Adrenal gland (tissue), 12 donors: Measurements from ENCODE around the gene BHMT2. TPM values are rescaled to one million over a fixed set of nuclear protein-coding genes. Genes with fewer than 3 reads are reported as not detected.

Source experiments
- DNase-seq, 7 donors: peaks; one replicate each; pipeline ENCODE4 v3.0.0-alpha.2; 2019 to 2020
- H3K27ac ChIP-seq, 5 donors: fragments of 200-600 bp; sonication (generic) in 4 of 5; 1 replicate in 3 of 5; 2 replicates in 2 of 5; pipeline versions ENCODE4 v1.5.1 to v1.8.0; 2016 to 2020; ENCODE audit warnings: mild to moderate bottlenecking in 1 of 5
- H3K27me3 ChIP-seq: fragments of 200-600 bp; 2 replicates; pipeline ENCODE4 v1.8.0; 2021
- H3K36me3 ChIP-seq, 2 donors: fragments of 200-600 bp; replicated peaks in 1 of 2; 1 replicate in 1 of 2; 2 replicates in 1 of 2; pipeline versions ENCODE4 v1.5.1 to v1.8.0; 2018 to 2022
- H3K4me1 ChIP-seq, 2 donors: fragments of 200-600 bp; replicated peaks in 1 of 2; 1 replicate in 1 of 2; 2 replicates in 1 of 2; pipeline versions ENCODE4 v1.5.1 to v1.8.0; 2018 to 2021
- H3K4me3 ChIP-seq, 4 donors: fragments of 200-600 bp; sonication (generic) in 3 of 4; one replicate each; pipeline ENCODE4 v1.5.1; 2016 to 2018
- H3K9me3 ChIP-seq, 3 donors: fragments of 200-600 bp; sonication (generic) in 1 of 3; replicated peaks in 1 of 3; 1 replicate in 2 of 3; 2 replicates in 1 of 3; pipeline versions ENCODE4 v1.5.1 to v1.8.0; 2016 to 2021
- CTCF ChIP-seq, 6 experiments: fragments of 450-650 bp in 4 of 6; fragments of 200-600 bp in 2 of 6; sonication (generic) in 1 of 6; IDR thresholded peaks; 1 replicate in 5 of 6; 2 replicates in 1 of 6; pipeline versions ENCODE4 v1.5.1 to v1.8.0; 2016 to 2021; ENCODE audit warnings: antibody characterized with exemption in 6 of 6, mild to moderate bottlenecking in 2 of 6, moderate library complexity in 1 of 6
- POLR2A ChIP-seq, 2 donors: fragments of 450-650 bp; IDR thresholded peaks; one replicate each; pipeline ENCODE4 v1.6.1; 2017; ENCODE audit warnings: antibody characterized with exemption in 2 of 2, mild to moderate bottlenecking in 2 of 2, moderate library complexity in 1 of 2
- WGBS, 4 donors: extraction: QIAGEN DNeasy Blood & Tissue Kit in 2 of 4; methylation state at CpG; one replicate each; pipeline versions ENCODE4 v1.1.5 to v1.1.7; 2013 to 2017; 5-methylcytosine and 5-hydroxymethylcytosine counted together
- intact Hi-C, 2 donors: fragments of 100-400 bp; cut with DNase I; formaldehyde crosslinking; loops; one replicate each; pipeline versions ENCODE4 v1.14.1 to v1.15.0; 2022 to 2023
- polyA plus RNA-seq, 3 donors: library from polyadenylated mRNA; stranded (reverse); fragments of 200-250 nt in 2 of 3; fragments of 350-450 nt in 1 of 3; fragmentation: Illumina TruSeq in 1 of 3; extraction: RNeasy Lipid Tissue Mini Kit (QIAGEN cat#74804) in 1 of 3; gene quantifications; one replicate each; pipeline ENCODE4 v1.2.3, GENCODE V29; 2013 to 2014
- total RNA-seq, 9 donors: library from RNA; depleted of rRNA in 4 of 9; stranded (reverse); fragments of >200 nt in 4 of 9; fragments of 120-200 nt in 1 of 9; fragmentation: NEBNext Ultra II Directional in 1 of 9; extraction: Animal tissue kit (Norgen Biotek cat#: 25700) in 1 of 9; gene quantifications; one replicate each; pipeline versions ENCODE4 v1.1.0 to v1.2.4, GENCODE V29; 2013 to 2023
- donor health status: healthy with polysubstance abuse.
- donor health status: Bipolar disorder and iron deficiency.
- donor health status: DM: yes; HTN: yes; CAD: no.
- donor health status: DM: no; HTN: no; CAD: no.
- donor health status: DM: no; HTN: no; CAD: no.
- donor health status: DM: yes; HTN: yes; CAD: no.

The BHMT2 gene
- total and polyA plus RNA-seq, 12 donors, result 12.8 to 75.3 (median 27.6) TPM

DNA sequence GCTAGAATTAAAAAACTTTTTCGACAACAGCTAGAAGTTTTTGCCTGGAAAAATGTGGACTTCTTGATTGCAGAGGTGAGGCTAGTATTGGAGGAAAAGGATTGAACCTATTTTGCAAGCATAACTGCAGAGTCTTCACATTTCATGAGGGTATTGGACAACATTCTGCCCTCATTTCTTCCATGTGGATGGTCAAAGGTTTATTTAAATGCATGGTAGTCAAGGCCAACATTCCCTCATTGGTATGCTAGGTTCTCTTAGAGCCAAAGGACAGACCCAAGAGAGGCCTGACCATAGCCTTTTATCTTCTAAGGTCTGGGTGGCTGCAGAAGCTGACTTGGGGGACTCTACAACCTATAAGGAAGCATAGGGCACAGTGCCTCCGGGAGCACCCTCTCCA lies 11.2 kb downstream of the BHMT2 start:
- Histone ChIP-seq H3K27ac (no peak overlapping the region), H3K4me1 (no peaks in the 10 kb centered on the region), H3K9me3 (no peaks in the 10 kb centered on the region), H3K36me3 (no peaks in the 10 kb centered on the region), H3K27me3 (no peaks in the 10 kb centered on the region), H3K4me3 (no peak overlapping the region)
- intact Hi-C loops, result no loop called here
- WGBS, 4 donors, result 75 to 86% (median 83%) methylated on average over 1 to 2 of the region's 2 CpGs
- DNase-seq, result no peak
- TF ChIP-seq CTCF (IDR thresholded peaks at IDR 0.05) (no peak), POLR2A (IDR thresholded peaks at IDR 0.05) (no peak)

- Histone ChIP-seq H3K27ac (no peak overlapping the region), H3K4me3 (no peak overlapping the region), H3K27me3 (no peaks in the 10 kb centered on the region), H3K36me3 (no peaks in the 10 kb centered on the region), H3K4me1 (no peaks in the 10 kb centered on the region), H3K9me3 (no peaks in the 10 kb centered on the region)
- no peak for TF ChIP-seq POLR2A (IDR thresholded peaks at IDR 0.05)
- no peak for TF ChIP-seq CTCF (IDR thresholded peaks at IDR 0.05)
- no peak for DNase-seq
- intact Hi-C loops, result no loop called here
- 91 to 95% (median 94%) methylated on average over 5 of the region's 5 CpGs for WGBS, 4 donors
Observed at GRCh38 chr5:79081779-79082178, 12.2 kb downstream of the BHMT2 start.

GRCh38 chr5:79086116-79086515 lies 16.5 kb downstream of the BHMT2 start:
- Histone ChIP-seq H3K27ac (no peak overlapping the region), H3K27me3 (no peaks in the 10 kb centered on the region), H3K36me3 (no peaks in the 10 kb centered on the region), H3K4me3 (no peak overlapping the region), H3K9me3 (no peaks in the 10 kb centered on the region), H3K4me1 (no peaks in the 10 kb centered on the region)
- TF ChIP-seq CTCF (IDR thresholded peaks at IDR 0.05) (no peak), POLR2A (IDR thresholded peaks at IDR 0.05) (no peak)
- 60 to 81% (median 78%) methylated on average over 2 of the region's 2 CpGs for WGBS, 4 donors
- intact Hi-C loops, result no loop called here
- DNase-seq, result no peak

DNA sequence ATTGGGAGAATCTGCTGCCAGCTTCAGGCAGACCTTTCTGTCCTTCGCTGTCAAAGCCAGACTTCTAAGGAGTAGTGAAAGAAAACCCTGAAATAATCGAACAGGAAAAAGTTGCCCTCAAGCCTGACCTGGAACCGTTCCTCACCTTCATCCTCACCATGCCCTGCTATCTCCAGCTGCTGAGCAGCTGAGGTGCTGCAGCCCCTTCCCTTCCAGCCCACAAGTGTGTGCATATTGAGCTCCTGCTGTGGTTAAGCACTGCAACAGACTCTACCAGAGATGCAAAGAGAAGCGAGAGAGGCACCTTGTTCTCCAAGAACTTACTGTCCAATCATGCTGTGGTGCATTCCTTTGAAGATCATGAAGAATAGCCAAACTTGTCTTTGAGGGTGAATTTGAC lies 18.9 kb downstream of the BHMT2 start:
- Histone ChIP-seq H3K4me3 (no peak overlapping the region), H3K27ac (no peak overlapping the region), H3K4me1 (no peaks in the 10 kb centered on the region), H3K9me3 (no peaks in the 10 kb centered on the region), H3K36me3 (no peaks in the 10 kb centered on the region), H3K27me3 (no peaks in the 10 kb centered on the region)
- intact Hi-C loops, result no loop called here
- no peak for DNase-seq
- 75 to 91% (median 83%) methylated on average over 4 of the region's 4 CpGs for WGBS, 4 donors
- TF ChIP-seq POLR2A (IDR thresholded peaks at IDR 0.05) (no peak), CTCF (IDR thresholded peaks at IDR 0.05) (no peak)
